IPS-NIHi7 (cell line): ENCODE measurements around the gene KRTAP7-1.

Experiments used
- DNase-seq: peaks from one replicate; pipeline ENCODE4 v3.0.0; 2012; ENCODE audit warnings: mixed read lengths; ENCODE audit errors: extremely low spot score

Gene KRTAP7-1, protein sequence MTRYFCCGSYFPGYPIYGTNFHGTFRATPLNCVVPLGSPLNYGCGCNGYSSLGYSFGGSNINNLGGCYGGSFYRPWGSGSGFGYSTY

DNA sequence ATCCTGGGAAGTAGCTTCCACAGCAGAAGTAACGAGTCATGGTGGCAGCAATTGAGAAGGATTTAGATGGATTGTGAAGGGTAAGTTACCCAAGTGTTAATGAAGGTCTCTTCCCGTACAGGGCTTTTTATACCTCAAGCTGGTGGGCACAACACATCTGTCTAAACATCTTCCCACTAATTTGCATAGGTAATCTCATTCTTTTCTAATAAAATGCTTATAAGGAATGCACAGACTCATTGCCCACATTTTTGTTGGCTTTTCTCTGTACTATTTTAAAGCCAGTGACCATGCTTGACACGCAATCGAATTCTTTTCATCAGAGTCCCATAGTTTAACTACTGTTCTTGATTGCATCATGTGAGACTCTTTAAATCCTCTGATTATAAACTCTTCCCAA is at the start of gene KRTAP7-1:
TSS of gene KRTAP7-1 (minus strand) at position 101 of the 400 bp plus-strand sequence. CDS start at position 40, 61 bp downstream.
- DNase-seq = no peak

- no peak for DNase-seq
Measured at GRCh38 chr21:30874526-30874925, 45.0 kb upstream of the KRTAP7-1 start.

- no peak for DNase-seq
Measured at GRCh38 chr21:30847627-30848500, 18.3 kb upstream of the KRTAP7-1 start.

DNA sequence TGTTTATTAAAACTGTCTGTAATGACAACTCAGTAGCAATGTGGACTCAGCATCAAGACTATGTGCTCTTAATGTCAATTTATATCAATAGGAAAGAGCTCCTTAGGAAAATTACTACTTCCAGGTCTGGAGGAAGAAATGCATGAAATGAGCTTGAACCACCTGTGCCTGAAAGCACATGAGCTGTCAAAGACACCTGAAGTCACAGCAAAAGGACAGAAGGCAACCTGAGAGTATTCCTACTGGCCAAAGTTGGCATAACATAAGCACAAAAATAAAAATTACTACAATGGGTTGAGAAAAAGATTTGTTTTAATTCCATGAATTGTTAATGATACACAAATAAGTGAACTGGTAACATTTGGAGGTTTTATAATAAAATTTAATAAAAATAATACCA is 13.4 kb upstream of the KRTAP7-1 start:
- no peak for DNase-seq

GRCh38 chr21:30839304-30839703 is 9.7 kb upstream of the KRTAP7-1 start:
- peak; percentile 82 for DNase-seq

DNA sequence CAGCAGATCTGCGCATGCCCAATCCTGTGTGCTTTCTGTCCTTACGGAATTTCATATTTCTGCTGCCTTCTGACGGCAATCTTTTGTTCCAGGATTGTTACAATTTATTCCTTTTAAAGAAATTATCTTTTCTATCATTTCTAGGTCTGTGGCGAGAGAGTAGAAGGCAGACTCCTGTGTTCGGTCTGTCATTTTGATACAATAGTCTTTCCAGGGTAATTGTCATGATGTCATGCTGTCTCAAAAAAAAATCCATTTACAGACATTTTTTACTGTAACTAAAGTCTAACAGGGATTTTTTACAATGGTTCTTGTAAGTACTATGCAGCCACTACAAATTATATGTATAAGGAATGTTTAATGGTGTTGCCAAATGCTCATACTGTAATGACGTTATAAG is 9.0 kb upstream of the KRTAP7-1 start:
- no peak for DNase-seq

DNA sequence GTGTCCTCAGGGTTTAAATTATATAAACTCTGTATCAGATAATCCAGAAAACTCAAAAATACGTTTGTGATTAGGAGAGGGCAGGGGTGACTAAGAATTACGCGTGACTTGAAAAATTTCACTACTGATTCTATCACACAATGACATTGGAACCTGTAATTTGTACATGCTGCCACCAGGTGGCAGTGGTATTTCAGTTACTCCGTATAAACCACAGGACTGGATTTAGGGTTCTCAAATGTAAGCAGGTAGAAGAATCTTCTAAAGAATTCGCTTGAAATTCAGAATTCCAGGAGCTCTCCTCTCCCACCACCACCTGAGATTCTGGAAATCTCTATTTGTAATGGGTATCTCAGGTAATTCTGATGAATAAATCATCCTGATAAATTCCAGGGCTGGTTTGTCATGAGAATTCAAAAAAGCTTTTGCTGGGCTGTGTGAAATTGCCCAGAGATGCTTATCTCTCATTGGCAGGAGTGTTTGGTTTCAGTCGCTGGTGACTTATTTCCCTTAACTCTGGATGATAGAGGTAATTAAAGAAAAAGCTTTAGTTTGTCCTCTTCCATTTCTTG is 1.7 kb upstream of the KRTAP7-1 start:
- DNase-seq = peak; percentile 53

DNA sequence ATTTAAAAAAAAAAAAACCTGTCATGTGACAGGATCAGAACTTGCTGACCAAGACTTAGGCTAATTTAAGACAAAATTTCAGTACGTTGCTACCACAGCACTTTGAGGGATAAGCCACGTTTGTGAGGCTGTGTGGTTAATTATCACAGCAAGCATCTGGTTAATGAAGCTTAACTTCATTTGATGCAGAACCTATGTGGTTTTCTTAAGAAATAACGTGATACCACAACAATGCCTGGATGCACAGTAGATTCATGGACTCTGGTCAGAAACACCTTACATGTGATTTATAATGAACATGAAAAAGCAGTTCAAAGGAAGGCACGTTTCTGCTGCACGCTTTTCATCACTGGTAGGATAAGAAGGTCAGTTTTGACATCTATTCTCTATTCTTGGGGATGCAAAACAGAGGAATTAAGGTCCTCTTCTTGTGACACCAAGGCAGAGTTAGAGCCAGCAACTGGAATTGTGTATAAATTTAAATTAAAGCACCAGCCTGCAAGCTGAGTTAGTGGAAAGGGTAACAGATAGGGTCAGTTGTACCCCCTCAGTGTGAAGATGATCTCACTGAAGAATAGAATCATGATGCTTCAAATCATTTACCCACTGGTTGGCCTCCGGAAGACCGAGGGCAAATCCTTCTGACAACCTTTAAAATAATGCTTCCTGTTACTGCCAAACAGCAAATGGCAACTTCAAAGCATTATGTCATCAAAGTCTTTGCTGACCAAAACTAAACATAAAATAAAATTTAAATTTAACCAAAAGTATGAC is 10.5 kb downstream of the KRTAP7-1 start:
- no peak for DNase-seq

- peak; percentile 13 for DNase-seq
Measured at GRCh38 chr21:30813174-30813573, 16.4 kb downstream of the KRTAP7-1 start, which contains the start of gene KRTAP8-1. Gene KRTAP8-1 (minus strand): TSS chr21:30813274. CDS start chr21:30813220, 54 bp downstream.

DNA sequence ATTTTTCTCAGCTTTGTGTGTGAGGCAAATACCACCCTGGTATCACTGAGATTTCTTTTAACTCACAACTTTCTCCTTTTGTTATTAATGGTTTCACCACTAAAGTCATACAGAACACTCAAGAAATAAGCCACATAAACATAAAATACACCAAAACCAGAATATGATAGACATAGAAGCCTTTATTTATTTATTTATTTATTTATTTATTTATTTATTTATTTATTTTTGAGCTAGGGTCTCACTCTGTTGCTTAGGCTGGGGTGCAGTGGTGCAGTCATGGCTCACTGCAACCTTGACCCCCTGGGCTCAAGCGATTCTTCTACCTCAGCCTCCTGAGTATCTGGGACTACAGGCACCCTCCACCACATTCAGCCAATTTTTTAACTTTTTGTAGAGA is 29.0 kb downstream of the KRTAP7-1 start:
- DNase-seq = no peak

GRCh38 chr21:30793581-30794314 is 35.8 kb downstream of the KRTAP7-1 start:
- no peak for DNase-seq

GRCh38 chr21:30779249-30779648 is 50.3 kb downstream of the KRTAP7-1 start:
- DNase-seq = no peak
